ENCODE measurements around the gene BCL6. TPM values are rescaled to one million over a fixed set of nuclear protein-coding genes. Genes with fewer than 3 reads are reported as not detected.

Gene BCL6
- total and polyA plus RNA-seq, 2 donors (not counting 1 experiment from before 2014, with no cell fraction given): 21.2 to 48.2 TPM

- TF ChIP-seq EZH2 (IDR thresholded peaks at IDR 0.05; ENCODE audit: borderline replicate concordance, insufficient read depth, low read depth, low read length, poor library complexity, severe bottlenecking) (no peak), CTCF (IDR thresholded peaks at IDR 0.05) (no peak)
- WGBS (ENCODE audit: insufficient coverage): no CpG with 5 or more reads among the region's 2 CpGs
Measured at GRCh38 chr3:187762792-187763191, 17.5 kb upstream of the BCL6 start.

GRCh38 chr3:187759601-187760000 lies 14.3 kb upstream of the BCL6 start:
- TF ChIP-seq EZH2 (IDR thresholded peaks at IDR 0.05; ENCODE audit: borderline replicate concordance, insufficient read depth, low read depth, low read length, poor library complexity, severe bottlenecking): no peak
- TF ChIP-seq CTCF (IDR thresholded peaks at IDR 0.05): no peak

More at GRCh38 chr3:187762792-187763191, 17.5 kb upstream of the BCL6 start:
- no peaks in the 10 kb centered on the region for H3K4me1 ChIP-seq (ENCODE audit: control insufficient read depth in 2 of 2, insufficient read depth in 2 of 2, low read length in 2 of 2)
- H4K20me1 ChIP-seq (ENCODE audit: control insufficient read depth, insufficient read depth, low read length, poor library complexity, severe bottlenecking): no peaks in the 10 kb centered on the region
- no peak overlapping the region for H2AFZ ChIP-seq (ENCODE audit: insufficient read depth, low read depth, low read length, poor library complexity, severe bottlenecking)
- H3K4me3 ChIP-seq (ENCODE audit: control extremely low read depth in 1 of 5, extremely low read depth in 1 of 5, insufficient read depth in 1 of 5, low read depth in 2 of 5, low read length in 4 of 5): no peak overlapping the region
- Mint-ChIP-seq H3K4me1 (no peaks in the 10 kb centered on the region), H3K4me3 (no peak overlapping the region), H3K9me3 (ENCODE audit: insufficient read depth) (no peaks in the 10 kb centered on the region), H3K27ac (no peak overlapping the region), H3K27me3 (peaks cover 11% of the 10 kb centered on the region)
- CTCF ChIA-PET: interaction anchor here (1.0 to 2.1 kb wide), 3 partner anchors 10 to 22 kb away, joined by 3 to 9 read pairs (median 7); no protein-coding TSS in a partner anchor
- POLR2A ChIA-PET: no interaction called here
- H3K4me2 ChIP-seq (replicated peaks; ENCODE audit: low read depth, low read length, poor library complexity, severe bottlenecking): no peak overlapping the region
- ATAC-seq (ENCODE audit: low read depth) (no peak), DNase-seq (no peak)
- intact Hi-C loops (cut with micrococcal nuclease): no loop called here
- no peaks in the 10 kb centered on the region for H3K36me3 ChIP-seq (replicated peaks in 1 of 2; ENCODE audit: control extremely low read depth in 1 of 2, control insufficient read depth in 1 of 2, extremely low read depth in 1 of 2, insufficient read depth in 2 of 2, low read length in 1 of 2)
- no peak overlapping the region for H3K9ac ChIP-seq (ENCODE audit: low read length)
- H3K9me3 ChIP-seq (ENCODE audit: control extremely low read depth in 1 of 3, control insufficient read depth in 2 of 3, insufficient read depth in 1 of 3, low read length in 2 of 3): no peaks in the 10 kb centered on the region
- H3K79me2 ChIP-seq (ENCODE audit: control insufficient read depth, insufficient read depth, low read length): no peaks in the 10 kb centered on the region
- H3K27me3 ChIP-seq (replicated peaks in 1 of 4; ENCODE audit: control extremely low read depth in 1 of 4, control insufficient read depth in 3 of 4, insufficient read depth in 4 of 4, low read length in 3 of 4): no peaks in the 10 kb centered on the region
- H3K27ac ChIP-seq (ENCODE audit: low read length in 2 of 2): no peak overlapping the region

More at GRCh38 chr3:187759601-187760000, 14.3 kb upstream of the BCL6 start:
- no peak overlapping the region for H3K4me3 Mint-ChIP-seq
- Histone ChIP-seq H3K4me2 (replicated peaks; ENCODE audit: low read depth, low read length, poor library complexity, severe bottlenecking) (no peak overlapping the region), H3K9ac (ENCODE audit: low read length) (no peak overlapping the region), H3K4me1 (ENCODE audit: control insufficient read depth in 2 of 2, insufficient read depth in 2 of 2, low read length in 2 of 2) (no peaks in the 10 kb centered on the region), H2AFZ (ENCODE audit: insufficient read depth, low read depth, low read length, poor library complexity, severe bottlenecking) (no peak overlapping the region), H3K27me3 (replicated peaks in 1 of 4; ENCODE audit: control extremely low read depth in 1 of 4, control insufficient read depth in 3 of 4, insufficient read depth in 4 of 4, low read length in 3 of 4) (no peaks in the 10 kb centered on the region), H3K36me3 (replicated peaks in 1 of 2; ENCODE audit: control extremely low read depth in 1 of 2, control insufficient read depth in 1 of 2, extremely low read depth in 1 of 2, insufficient read depth in 2 of 2, low read length in 1 of 2) (no peaks in the 10 kb centered on the region), H4K20me1 (ENCODE audit: control insufficient read depth, insufficient read depth, low read length, poor library complexity, severe bottlenecking) (no peaks in the 10 kb centered on the region), H3K79me2 (ENCODE audit: control insufficient read depth, insufficient read depth, low read length) (no peaks in the 10 kb centered on the region), H3K9me3 (ENCODE audit: control extremely low read depth in 1 of 3, control insufficient read depth in 2 of 3, insufficient read depth in 1 of 3, low read length in 2 of 3) (no peaks in the 10 kb centered on the region), H3K4me3 (ENCODE audit: control extremely low read depth in 1 of 5, extremely low read depth in 1 of 5, insufficient read depth in 1 of 5, low read depth in 2 of 5, low read length in 4 of 5) (no peak overlapping the region), H3K27ac (ENCODE audit: low read length in 2 of 2) (no peak overlapping the region)
- ATAC-seq (ENCODE audit: low read depth) (no peak), DNase-seq (no peak)
- H3K9me3 Mint-ChIP-seq (ENCODE audit: insufficient read depth): no peaks in the 10 kb centered on the region
- intact Hi-C loops (cut with micrococcal nuclease): no loop called here
- peaks cover 11% of the 10 kb centered on the region for H3K27me3 Mint-ChIP-seq
- POLR2A ChIA-PET: no interaction called here
- no peak overlapping the region for H3K27ac Mint-ChIP-seq
- H3K4me1 Mint-ChIP-seq: no peaks in the 10 kb centered on the region
- CTCF ChIA-PET: interaction anchor here (1.5 kb wide), 1 partner anchor 10 kb away, joined by 5 read pairs; no protein-coding TSS in a partner anchor
- 75% methylated on average over 1 of the region's 2 CpGs for WGBS (ENCODE audit: insufficient coverage)
